ENCODE measurements around the gene RSL1D1.

The RSL1D1 gene

GRCh38 chr16:11851294-11852091 is at the start of gene RSL1D1:
Gene RSL1D1 (minus strand): TSS chr16:11851542. CDS start chr16:11851512, 30 bp downstream.
- peak within 1 kb of the TSS; percentile 98 for H3K4me3 ChIP-seq (ENCODE audit: low read depth, low read length)
- DNase-seq (ENCODE audit: low read depth), result peak; percentile 82
- no peak for TF ChIP-seq CTCF (IDR thresholded peaks at IDR 0.05; ENCODE audit: low read depth, low read length, missing control alignments)
- in situ Hi-C loops (cut with HindIII; ENCODE audit: low sequenced_read_pairs), result no loop called here

GRCh38 chr16:11901091-11901490 is 49.7 kb upstream of the RSL1D1 start:
- TF ChIP-seq CTCF (IDR thresholded peaks at IDR 0.05; ENCODE audit: low read depth, low read length, missing control alignments), result no peak
- in situ Hi-C loops (cut with HindIII; ENCODE audit: low sequenced_read_pairs), result no loop called here
- DNase-seq (ENCODE audit: low read depth), result no peak
- H3K4me3 ChIP-seq (ENCODE audit: low read depth, low read length), result no peak overlapping the region

- no peak for TF ChIP-seq CTCF (IDR thresholded peaks at IDR 0.05; ENCODE audit: low read depth, low read length, missing control alignments)
- no peak overlapping the region for H3K4me3 ChIP-seq (ENCODE audit: low read depth, low read length)
- no peak for DNase-seq (ENCODE audit: low read depth)
- in situ Hi-C loops (cut with HindIII; ENCODE audit: low sequenced_read_pairs), result no loop called here
These were observed 45.3 kb upstream of the RSL1D1 start for GRCh38 chr16:11896486-11897176.

DNA sequence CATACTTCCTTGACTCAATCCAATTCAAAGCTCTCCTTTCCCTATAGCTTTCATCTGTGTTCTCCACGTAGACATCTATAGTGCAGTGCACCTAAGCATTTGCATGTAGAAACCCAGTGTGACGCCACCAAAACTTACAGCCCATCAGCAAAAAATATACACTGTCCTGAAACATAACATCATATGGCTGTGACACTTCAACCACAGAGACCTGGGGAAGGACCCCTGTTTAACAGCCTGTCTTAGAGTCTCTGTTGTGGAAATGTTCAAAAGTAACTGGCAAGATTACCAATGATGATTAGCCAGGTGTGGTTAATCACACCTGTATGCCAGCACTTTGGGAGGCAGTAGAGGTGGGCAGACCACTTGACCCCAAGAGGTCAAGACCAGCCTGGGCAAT is 42.2 kb upstream of the RSL1D1 start:
- in situ Hi-C loops (cut with HindIII; ENCODE audit: low sequenced_read_pairs), result no loop called here
- no peak overlapping the region for H3K4me3 ChIP-seq (ENCODE audit: low read depth, low read length)
- DNase-seq (ENCODE audit: low read depth), result no peak
- TF ChIP-seq CTCF (IDR thresholded peaks at IDR 0.05; ENCODE audit: low read depth, low read length, missing control alignments), result no peak

- DNase-seq (ENCODE audit: low read depth), result no peak
- no peak overlapping the region for H3K4me3 ChIP-seq (ENCODE audit: low read depth, low read length)
- no peak for TF ChIP-seq CTCF (IDR thresholded peaks at IDR 0.05; ENCODE audit: low read depth, low read length, missing control alignments)
- in situ Hi-C loops (cut with HindIII; ENCODE audit: low sequenced_read_pairs), result no loop called here
These were observed 41.4 kb upstream of the RSL1D1 start for GRCh38 chr16:11892761-11893160.

DNA sequence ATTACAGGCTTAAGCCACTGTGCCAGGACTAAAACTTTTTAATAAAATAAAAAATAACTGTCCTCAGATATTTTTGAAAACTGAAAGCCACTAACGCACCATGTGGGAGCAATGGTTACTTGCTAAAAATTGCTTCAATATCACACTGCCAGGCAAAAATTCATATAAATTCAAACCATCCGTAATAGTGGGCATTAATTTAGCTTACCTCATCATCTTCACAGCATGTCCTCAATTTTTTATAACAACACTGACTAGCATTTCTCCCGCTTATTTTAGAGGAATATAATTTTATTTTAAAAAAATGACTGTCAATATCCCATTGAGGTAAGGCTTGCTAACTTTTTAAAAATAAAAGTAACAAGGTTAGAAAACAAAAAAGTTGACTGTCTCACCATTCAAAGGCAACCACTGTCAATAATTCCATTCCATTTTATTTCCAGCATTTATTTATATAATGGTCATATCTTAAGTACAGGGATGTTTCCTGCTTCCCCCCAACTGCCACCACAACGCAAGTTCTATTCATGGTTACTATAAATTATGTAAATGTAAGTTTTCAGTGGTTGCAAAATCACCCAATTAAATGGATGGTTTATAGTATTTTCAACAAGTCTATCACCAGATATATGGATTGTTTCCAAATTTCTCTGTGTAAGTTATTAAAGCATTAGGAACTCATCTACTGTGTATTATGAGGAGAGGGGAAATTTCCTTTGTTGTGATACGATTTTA is 39.1 kb upstream of the RSL1D1 start:
- no peak overlapping the region for H3K4me3 ChIP-seq (ENCODE audit: low read depth, low read length)
- in situ Hi-C loops (cut with HindIII; ENCODE audit: low sequenced_read_pairs), result no loop called here
- TF ChIP-seq CTCF (IDR thresholded peaks at IDR 0.05; ENCODE audit: low read depth, low read length, missing control alignments), result no peak
- no peak for DNase-seq (ENCODE audit: low read depth)

Measured in astrocyte of the cerebellum (primary cell).